ENCODE measurements around the gene FGF14.

FGF14 gene

DNA sequence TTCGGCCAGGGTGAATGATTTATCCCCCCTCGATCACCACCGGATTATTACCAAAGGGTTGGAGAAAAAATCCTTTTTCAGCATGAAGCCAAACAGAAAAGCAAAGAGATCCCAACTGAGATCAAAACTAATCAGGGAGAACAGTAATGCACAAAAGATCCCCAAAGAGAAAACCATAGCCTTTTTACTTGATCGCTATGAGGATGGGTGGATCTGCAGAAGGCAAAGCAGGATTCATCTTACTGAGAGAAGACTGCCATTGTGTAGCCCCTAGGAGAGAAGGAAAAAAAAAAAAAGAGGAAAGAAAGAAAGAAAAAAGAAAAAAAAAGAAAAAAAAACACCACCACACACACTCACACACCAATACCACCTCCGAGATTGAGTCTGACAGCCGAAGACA, at the start of gene FGF14:
Gene FGF14 (minus strand): TSS at position 283 of the 400 bp plus-strand sequence.
- DNase-seq (ENCODE audit: low spot score): no peak

DNA sequence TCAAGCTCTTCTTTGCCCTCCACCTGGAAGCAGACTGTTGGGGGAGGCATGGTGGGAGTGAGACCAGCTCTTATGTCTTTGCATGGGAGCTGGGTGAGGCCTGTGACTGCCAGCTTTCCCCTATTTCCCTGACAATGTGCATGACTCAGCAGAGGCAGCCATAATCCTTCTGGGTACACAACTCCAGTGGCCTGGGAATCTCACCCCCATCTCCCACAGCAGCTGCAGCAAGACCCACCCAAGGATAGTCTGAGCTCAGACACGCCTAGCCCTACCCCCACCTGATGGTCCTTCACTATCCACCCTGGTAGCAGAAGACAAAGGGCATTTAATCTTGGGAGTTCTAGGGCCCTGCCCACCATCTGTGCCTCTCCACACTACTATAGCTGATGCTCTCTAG, 41.4 kb upstream of the FGF14 start:
- DNase-seq (ENCODE audit: low spot score): no peak

DNA sequence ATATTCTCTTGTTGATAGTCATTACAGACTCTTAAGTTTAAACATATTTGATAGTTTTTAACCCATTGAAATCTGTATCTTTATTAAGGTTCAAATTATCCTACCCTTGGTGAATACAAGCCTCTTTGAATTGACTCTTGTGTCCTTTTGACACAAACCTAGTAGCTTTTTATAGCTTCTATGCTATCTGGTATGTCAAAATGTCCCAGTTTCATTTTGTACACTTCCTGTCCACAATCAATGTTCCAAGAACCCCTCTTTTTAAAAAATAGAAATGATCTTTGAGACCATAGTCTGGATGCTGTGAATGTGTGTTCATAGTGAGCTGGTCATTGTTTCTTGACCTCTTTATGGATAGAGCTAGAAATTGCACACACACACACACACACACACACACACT, 39.2 kb upstream of the FGF14 start:
- DNase-seq (ENCODE audit: low spot score): no peak

DNA sequence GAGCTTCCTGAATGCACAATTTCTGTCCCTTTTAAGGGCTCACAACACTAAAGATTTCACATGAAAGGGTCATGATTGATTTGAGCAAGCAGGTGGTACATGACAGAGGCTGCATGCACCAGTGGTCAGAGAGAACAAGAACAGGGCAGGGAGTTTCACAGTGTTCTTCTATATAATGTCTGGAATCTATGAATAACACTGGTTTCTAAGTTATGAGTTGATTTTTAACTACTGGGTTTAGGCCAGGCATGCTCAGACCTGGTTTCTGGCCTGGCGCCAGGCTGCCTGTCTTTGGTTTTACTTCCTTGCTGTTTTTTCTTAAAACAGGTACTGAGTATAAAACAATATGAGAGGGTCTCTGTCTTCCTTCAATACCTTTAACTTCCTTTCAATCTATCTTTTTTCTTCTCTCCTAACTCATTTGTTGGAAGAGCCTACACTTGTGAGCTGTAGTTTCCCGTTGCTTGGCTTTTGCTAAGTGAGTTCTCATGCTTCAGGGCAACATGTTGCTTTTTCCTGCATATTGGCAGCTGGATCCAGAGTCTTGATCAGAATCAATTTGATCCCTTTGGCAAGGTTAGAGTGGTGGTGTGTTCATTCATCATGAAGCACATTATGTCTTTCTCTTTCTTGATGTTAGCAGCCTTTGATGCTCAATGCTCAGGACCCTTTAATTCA, 38.5 kb upstream of the FGF14 start:
- DNase-seq (ENCODE audit: low spot score): no peak

DNA sequence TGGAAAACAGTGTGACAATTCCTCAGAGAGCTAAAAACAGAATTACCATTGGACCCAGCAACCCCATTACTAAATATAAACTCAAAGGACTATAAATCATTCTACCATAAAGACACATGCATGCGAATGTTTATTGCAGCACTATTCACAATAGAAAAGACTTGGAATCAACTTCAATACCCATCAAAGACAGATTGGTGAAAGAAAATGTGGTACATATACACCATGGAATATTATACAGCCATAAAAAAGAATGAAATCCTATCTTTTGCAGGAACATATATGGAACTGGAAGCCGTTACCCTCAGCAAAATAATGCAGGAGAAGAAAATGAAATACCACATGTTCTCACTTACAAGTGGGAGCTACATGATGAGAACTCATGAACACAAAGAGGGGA, 20.8 kb upstream of the FGF14 start:
- no peak for DNase-seq (ENCODE audit: low spot score)

DNA sequence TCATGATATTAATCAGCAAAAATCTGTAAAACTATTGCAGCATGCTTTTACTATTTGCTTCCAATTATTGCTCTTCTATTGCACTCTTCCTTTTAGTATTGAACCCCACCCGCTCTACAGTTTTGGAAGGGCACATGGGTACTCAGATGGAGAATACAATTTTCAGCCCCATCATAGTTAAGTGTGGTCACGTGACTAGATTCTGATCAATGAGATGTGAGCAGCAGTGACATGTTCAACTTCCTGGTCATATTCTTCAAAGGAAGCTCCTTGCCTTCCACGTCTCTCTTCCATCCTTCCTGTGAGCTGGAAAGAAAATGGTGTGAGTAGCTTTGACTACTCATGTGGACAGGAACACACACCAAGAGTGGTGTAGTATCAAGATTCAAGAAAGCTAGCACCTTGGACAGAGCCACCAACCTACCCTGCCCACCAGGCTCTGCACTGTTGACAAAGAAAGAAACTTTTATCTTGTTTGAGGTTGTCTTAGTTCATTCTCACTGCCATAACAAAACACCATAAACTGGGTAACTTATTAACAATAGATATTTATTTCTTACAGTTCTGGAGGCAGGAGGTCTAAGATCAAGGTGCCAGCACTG, 3.8 kb upstream of the FGF14 start:
- no peak for DNase-seq (ENCODE audit: low spot score)

DNA sequence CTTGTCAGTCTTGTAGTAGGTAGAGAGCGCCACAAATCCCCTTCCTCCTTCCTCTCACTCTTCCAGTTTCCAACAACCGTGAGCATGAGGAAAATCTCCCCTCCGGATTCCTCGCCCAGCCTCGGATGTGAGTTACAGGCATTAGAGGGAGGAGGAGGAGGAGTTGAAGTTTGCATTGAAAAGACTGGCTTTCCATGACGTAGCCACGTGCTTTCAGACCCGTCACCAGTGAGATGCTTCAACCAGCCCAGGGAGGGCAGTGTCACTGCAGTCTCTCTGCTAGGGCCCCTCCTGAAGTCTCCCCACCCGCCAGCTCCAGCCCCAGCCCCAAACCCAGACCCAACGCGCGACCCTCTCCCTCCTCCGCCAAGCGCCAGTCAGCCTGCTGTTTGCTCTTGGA, 442 bp upstream of the FGF14 start:
- no peak for DNase-seq (ENCODE audit: low spot score)

DNA sequence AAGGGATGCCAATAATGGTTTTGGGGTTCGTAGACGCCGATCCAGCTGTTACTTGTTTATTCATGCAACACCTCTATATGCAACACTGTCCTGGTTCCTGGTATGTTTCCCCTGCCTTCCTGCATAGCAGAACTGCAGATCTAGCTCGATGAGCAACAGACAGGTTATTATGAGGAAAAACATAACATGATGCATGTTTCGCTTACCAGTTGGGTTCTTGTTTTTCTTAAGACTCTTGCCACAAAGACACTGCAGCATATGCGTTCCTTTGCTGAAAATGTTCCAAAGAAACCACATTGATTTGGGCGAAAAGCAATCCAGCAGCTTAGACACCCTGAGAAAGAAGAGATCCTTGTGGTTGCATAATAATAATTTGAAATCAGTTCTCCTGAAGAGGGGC, 583 bp downstream of the FGF14 start:
- DNase-seq (ENCODE audit: low spot score): no peak

DNA sequence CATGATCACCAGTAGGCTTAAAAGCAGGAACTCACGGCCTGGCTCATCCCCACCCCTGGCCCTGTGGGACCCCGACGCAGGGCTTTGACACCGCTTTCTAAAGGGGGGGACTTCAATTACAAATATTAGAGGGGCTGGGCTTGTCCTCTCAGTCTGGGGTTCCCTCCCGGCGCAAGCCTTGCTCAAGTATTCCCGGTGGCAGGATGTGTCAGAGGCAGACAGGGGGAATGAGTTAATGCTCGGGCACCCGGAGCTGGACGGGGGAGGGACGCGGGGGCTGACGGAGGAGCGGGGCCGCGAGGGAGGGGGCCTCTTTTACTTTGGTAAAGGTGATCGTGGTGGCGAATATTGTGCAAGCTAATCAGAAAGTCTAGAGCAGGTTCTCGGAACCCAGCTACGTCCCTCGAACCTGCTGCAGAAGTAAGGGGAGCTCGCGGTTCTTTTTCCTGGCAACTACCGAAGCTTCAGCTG, 1.1 kb downstream of the FGF14 start:
- DNase-seq (ENCODE audit: low spot score): no peak

DNA sequence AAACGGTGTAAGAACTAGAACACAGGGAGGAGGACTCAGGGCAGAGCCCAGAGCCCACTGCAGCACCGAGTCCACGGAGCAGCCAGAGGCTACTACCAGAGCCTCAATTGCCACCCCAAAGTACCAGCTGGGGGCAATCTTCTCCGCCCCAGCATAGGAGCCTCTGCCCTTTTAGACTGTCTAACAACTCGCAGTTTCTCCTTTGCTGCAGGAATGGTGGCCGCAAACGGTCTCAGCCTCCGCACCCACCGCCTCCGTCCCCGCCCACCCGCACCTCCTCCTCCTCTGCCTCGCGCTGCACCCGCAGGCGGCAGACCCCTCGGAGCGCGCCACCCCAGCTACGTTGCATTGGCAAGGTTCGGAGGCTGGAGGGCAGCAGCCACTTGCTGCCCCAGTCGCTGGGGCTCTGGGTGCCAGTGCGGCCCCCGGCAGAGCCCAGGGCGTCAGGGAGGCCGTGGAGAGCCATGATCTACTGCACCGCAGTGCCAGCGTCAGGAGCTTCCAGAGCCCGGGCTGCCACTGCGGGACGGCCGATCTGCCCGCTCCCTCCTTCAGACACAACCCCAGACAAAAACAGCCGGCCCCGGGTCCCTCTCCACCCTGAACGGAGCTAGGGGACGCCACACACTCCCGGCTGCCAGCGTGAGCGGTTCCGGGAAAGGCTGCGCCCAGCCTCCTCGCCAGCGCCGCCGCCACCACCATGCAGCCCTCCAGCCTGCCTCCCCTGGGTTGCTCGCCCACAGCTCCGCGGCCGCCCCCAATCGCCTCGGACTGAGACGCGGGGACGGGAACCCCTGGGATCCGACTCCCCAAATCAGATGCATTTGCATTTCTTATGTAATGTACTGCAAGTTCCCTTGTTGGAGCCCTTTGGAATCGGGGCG, 1.8 kb downstream of the FGF14 start:
- DNase-seq (ENCODE audit: low spot score): no peak

DNA sequence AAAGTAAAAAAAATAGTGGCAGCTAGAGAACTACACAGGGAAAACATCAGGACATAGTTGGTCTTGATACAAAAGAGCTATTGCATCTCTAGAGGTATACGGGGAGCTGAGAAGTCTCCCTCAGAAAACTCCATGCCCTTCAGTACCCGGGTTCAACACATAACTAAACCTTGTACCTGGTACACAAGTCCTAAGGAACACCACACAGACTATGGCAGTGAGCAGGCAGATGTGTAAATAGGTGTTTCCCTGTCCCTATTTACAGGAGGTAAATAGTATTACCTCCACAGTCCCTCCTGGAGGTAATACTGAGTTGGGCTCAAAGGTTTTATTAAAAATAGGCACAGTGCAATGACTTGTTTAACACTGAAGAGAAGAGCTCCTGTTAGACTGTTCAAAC, 5.9 kb downstream of the FGF14 start:
- DNase-seq (ENCODE audit: low spot score): no peak

DNA sequence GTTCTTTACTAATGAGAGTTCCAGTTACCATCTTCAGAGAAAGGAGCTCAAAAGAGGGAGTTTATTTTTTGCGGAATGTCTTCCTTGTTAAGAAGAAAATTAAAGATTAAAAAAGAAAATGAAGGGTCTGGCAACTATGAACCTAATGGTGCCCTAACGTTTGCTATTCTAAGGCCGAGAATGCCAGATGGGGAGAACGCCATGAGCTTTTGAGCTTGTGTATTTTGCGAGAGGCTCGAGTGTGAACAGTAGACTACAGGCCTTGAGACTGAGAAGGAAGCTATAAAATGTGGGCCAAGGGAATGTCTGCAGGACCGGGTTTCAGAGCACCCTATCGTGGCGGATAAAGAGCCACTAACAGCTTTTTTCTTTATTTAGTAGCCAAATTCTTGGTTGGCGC, 6.7 kb downstream of the FGF14 start:
- DNase-seq (ENCODE audit: low spot score): no peak

DNA sequence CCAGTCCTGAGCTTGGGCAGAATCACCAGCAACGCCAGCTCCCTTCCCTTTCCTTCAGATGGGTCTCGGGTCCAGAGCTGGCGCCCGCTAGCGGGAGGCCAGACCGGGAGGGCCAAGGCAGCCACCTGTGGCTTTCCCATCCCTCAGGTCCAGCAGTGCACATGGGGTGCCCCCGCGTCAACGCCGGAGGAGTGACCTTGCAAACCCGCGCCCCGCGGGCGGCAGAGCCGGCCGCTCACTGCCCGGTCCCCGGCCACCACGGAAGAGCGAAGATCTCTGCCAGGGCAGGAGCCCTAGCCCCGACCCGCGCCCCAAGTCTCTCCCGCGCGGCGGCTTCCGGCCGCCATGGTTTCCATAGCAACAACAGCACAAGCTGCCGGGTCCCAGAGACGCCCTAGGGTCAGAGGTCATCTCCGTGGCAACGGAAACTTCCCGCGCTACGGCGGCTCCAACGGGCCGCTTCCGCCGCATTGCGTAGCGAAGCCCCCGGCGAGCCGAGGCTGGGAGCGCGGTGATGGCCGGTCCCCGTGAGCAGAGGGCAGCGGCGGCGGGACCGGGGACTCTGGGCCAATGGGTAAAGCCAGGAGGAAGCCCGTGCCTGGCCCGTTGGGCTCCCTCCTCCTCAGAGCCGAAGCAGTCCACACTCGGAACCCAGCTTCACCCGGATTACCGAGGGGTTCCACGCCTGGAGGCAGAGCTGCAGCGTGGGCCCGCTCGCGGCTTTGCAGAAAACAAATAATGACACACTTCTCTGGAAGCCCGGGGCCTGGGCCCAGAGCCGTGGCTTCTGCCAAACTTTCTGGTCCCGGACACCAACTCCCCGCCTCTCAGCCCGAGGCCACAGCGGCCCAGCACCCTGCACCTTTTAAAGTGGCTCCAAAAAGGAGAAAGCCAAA, 7.4 kb downstream of the FGF14 start:
- DNase-seq (ENCODE audit: low spot score): peak; percentile 77

DNA sequence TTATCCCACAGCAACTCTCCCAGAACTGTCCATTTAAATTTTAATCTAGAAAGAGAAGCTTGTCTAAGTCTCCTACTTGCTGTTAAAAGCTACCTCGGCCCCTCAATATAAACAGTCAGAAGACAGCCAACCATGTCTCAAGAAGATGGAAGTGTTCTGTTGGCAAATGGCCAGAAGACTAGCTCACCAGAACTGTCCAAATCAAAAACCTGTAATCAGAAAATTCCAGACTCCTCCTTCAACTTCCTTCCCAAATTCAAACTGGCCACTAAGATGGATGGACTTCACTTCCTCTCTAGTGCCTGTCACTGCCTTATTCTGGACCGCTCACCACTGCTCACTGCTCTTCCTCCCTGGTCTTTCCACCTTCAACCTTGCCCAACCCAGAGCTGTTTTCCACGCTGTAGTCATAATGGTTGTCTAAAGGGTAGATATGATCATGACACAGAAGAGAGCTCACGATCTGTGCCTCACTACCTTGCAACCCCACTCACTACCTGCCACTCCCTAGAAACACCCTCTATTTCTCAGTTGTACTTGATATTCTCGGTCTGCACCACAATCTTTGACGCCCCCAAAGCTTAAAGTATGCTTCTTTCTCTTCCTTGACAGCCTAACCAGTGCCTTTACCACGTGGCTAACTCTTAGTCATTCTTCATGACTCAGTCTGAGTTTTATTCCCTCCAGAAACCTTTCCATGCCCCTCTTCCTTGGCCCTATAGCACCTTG, 9.2 kb downstream of the FGF14 start:
- no peak for DNase-seq (ENCODE audit: low spot score)

DNA sequence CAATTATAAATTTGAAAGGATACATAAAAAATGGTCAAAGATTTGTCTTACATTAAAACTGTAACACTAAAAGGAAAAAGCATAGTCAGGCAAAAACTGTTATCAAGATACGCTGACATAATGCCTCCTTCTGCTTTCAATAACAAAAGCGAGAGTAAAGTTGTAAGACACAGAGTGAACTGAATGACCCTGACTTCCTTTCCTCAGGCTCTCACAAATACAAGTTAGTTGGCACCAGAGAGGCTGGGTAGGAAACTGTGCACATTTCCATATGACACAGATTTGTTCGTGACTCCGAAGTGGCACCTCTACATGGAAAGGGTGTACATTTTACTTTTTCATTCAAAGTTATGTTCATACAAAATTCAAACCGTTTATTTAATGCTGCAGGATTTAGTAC, 15.4 kb downstream of the FGF14 start:
- DNase-seq (ENCODE audit: low spot score): no peak

DNA sequence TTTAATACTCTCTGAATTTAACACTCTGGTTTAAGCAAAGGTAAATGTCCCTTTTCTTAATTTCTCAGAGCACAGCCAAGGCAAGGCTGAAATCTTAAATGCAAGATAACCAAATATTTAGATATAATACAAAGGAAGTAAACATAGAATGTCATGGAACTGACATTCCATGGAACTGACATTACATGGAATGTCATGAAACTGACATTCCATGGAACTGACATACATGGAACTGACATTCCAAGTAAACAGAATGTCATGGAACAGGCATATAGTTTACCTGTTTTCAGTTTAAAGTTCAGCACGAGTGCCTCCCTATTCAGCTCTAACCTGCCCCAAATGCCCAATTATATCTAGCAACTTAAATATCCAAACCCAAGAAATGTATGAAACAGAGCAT, 21.8 kb downstream of the FGF14 start:
- DNase-seq (ENCODE audit: low spot score): no peak

DNA sequence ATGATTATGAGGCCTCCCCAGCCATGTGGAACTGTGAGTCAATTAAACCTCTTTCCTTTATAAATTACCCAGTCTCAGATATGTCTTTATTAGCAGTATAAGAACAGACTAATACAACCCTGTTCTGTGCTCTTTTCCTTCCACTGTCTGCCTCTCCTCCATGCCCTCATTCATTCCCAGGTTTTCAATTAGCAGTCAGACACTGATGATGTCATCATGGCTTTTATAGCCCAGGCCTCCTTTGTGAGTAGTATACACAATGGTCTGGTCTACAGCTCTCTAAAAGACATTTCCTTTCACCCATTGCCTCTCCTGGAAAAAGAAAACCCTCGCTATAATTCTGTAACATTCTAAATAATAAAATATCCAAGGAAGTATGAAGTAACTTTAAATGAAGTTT, 25.5 kb downstream of the FGF14 start:
- no peak for DNase-seq (ENCODE audit: low spot score)

DNA sequence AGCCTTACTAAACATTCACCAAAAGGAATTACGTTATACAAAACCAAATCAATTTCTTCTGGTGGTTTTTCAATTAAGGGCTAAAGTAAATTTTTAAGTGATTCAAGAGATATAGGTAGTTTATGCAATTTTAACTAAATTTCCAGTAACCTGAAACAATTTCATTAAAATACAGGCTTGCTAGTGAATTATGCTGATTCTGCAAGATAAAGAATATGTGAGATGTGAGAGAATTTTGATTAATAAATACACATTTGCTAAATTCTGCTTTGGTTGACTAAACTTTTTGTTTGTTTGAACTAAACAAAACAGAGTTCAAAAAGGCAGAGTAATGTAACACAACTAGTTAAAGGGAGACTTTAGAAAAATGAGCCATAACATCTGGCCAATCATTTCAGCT, 27.1 kb downstream of the FGF14 start:
- DNase-seq (ENCODE audit: low spot score): no peak

DNA sequence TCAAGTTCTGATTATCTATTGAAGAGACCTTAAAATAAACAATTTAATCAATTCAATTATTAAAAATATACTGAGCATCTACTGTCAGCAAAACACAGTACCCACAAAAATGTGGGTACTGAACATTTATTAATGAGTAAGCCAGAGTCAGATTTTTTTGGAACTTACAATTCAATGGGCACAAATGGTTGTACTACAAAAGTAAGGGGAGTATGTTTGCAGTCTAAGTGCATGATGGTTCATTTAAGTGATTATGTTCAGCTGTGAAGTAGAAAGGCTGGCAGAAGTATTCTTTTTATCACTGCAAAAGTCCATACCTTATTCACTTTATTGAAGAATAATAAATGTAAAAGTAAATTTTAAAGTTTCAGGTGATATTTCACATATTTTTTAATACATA, 27.6 kb downstream of the FGF14 start:
- no peak for DNase-seq (ENCODE audit: low spot score)

DNA sequence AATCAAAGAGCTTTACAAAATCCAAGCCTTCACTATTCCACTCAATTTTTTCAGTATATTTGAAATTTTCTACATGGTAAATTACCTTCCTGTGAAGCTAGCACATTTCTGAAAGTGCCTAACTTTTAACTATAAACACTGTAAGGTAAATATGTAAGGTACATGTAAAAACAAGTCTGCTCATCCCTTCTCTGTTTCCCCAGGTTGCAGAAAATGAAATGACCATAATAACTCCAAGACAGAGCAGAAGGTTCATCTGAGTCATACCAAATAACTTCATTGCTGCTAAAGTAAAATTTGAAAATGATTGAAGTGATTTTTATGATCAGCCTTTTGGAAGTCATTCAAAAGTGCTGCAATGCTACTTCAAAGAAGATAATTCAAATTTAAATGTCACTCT, 28.6 kb downstream of the FGF14 start:
- DNase-seq (ENCODE audit: low spot score): no peak

DNA sequence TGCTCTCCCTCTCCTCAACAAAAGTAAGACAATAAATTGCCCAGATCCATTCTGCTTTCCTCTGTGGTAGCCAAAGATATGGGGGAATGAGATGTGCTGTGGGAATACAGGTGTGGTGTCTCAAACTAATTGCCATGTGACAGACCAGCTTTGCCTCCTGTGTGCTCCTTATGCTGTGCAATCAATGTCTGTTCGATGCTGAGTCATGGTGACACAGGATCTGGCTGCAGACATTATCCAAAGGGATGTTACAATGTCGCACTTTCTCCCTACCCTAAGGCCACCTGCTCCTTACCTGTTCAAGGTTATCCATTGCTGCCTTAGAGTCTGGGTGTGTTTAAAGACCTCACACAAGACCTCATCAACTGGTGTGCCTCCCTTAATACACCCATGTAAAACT, 32.5 kb downstream of the FGF14 start:
- no peak for DNase-seq (ENCODE audit: low spot score)
